ENCODE data around the gene BBS7.

DNA sequence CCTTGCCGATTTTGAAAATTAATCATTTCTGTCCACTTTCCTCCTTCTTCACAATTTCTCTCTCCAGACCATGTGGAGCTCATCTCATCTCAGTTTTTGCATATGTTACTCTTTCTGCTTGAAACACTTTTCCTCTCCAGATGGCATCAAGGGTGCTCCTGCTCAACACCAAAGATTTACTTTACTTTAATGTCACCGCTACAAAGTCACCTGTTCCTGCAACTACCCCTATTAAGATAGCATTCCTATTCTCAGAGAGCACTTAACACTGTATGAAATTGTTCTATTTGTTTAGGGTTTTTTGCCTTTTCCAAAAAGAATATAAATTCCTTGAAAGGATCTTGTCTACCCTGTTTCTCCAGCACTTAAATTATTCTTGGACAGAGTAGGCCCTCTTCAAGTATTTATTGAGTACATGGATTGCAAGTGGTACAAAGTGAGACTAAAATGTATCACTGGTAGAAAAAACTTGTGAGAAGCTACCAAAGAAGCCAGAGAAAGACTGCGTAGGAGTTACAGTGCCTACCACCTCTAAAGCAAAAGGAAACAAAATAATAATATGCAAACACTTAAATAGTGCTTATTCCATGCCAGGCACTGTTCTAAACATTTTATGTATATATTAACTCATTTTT is 70.3 kb downstream of the BBS7 start:
- TF ChIP-seq POLR2AphosphoS5 (IDR thresholded peaks at IDR 0.05) (no peak), POLR2A (IDR thresholded peaks at IDR 0.05) (no peak), EP300 (IDR thresholded peaks at IDR 0.05) (no peak)
- TF ChIP-seq, protein P1, sequence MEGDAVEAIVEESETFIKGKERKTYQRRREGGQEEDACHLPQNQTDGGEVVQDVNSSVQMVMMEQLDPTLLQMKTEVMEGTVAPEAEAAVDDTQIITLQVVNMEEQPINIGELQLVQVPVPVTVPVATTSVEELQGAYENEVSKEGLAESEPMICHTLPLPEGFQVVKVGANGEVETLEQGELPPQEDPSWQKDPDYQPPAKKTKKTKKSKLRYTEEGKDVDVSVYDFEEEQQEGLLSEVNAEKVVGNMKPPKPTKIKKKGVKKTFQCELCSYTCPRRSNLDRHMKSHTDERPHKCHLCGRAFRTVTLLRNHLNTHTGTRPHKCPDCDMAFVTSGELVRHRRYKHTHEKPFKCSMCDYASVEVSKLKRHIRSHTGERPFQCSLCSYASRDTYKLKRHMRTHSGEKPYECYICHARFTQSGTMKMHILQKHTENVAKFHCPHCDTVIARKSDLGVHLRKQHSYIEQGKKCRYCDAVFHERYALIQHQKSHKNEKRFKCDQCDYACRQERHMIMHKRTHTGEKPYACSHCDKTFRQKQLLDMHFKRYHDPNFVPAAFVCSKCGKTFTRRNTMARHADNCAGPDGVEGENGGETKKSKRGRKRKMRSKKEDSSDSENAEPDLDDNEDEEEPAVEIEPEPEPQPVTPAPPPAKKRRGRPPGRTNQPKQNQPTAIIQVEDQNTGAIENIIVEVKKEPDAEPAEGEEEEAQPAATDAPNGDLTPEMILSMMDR (IDR thresholded peaks at IDR 0.05) = no peak
